IPS-18c (cell line): ENCODE data around the gene FNDC5.

Experiments
- H3K4me3 ChIP-seq: 2 replicates; pipeline ENCODE4 v1.7.0; 2013; ENCODE audit warnings: low read depth, mild to moderate bottlenecking, low read length, moderate library complexity; ENCODE audit not compliant: insufficient read depth
- H3K9me3 ChIP-seq: one replicate; pipeline ENCODE4 v1.6.1; 2013; ENCODE audit warnings: mild to moderate bottlenecking, low read length, moderate library complexity; ENCODE audit not compliant: control insufficient read depth, insufficient read depth

FNDC5 gene

DNA sequence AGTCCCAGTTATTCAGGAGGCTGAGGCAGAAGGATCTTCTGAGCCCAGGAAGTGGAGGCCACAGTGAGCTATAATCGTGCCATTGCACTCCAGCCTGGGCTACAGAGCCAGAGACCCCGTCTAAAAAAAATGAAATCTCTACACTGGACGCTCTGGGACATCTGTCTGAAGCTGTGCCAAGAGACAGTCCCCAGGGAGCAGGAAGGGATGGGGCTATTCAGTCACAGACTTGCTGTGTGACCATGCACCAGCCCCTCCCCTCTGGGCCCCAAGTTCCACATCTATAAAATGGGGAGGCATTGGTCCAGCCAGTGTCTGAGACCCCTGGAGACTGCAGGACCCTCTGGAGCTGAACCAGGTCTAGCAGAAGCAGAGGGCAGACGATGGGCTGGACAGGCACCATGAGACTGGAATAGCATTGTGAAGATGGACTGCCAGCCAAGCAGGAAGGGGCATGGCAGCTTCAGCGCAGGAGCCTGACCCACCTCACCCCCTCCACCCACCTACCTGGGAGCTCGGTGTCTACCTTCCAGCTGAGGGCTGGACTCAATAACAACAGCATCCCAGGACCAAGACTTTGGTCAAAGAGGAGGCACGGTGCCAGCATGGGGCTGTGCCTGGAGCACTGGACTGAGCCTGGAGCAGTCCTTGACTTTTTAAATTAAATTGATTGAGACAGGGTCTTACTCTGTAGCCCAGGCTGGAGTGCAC, 29.0 kb upstream of the FNDC5 start:
- H3K4me3 ChIP-seq, result no peak overlapping the region
- peaks cover 2% of the 10 kb centered on the region for H3K9me3 ChIP-seq

DNA sequence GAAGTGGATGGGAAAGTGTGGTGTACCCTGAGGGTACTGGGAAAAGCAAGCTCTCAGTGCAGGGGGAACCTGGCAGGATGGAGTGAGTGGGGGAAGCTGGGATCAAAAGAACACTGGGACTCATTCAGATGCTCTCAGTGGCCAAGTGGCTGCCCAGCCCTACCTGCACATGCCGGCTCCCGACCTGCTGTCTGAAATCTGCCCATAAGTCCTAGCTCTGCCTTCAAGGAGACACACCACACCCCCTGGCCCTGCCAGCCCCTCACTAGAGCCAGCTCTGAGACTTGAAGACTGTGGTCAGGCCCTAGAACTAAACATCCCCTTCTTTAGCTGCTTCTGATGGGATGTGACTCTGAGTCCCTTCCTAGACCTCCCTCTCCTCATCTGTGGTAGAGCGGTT, 28.2 kb upstream of the FNDC5 start:
- Histone ChIP-seq H3K9me3 (peaks cover 2% of the 10 kb centered on the region), H3K4me3 (no peak overlapping the region)

DNA sequence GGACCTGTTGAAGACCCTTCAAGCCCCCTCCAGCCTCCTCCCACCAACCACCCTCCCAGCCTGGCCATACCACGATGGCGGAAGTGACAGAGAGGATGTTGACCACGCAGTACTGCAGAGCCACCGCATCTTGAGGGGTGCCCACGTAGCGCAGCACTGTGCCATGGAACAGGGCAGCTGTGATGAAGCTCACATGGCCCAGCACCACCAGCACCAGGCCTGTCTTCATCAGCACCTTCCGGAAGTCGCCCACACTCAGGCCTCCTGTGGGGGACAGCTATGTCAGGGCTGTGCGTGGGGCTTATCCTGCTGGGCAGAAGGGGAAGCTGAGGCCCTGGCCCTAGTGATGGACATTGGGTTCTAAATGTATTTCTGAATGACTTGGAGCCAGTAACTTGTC, 27.3 kb upstream of the FNDC5 start:
- Histone ChIP-seq H3K4me3 (no peak overlapping the region), H3K9me3 (peaks cover 2% of the 10 kb centered on the region)

DNA sequence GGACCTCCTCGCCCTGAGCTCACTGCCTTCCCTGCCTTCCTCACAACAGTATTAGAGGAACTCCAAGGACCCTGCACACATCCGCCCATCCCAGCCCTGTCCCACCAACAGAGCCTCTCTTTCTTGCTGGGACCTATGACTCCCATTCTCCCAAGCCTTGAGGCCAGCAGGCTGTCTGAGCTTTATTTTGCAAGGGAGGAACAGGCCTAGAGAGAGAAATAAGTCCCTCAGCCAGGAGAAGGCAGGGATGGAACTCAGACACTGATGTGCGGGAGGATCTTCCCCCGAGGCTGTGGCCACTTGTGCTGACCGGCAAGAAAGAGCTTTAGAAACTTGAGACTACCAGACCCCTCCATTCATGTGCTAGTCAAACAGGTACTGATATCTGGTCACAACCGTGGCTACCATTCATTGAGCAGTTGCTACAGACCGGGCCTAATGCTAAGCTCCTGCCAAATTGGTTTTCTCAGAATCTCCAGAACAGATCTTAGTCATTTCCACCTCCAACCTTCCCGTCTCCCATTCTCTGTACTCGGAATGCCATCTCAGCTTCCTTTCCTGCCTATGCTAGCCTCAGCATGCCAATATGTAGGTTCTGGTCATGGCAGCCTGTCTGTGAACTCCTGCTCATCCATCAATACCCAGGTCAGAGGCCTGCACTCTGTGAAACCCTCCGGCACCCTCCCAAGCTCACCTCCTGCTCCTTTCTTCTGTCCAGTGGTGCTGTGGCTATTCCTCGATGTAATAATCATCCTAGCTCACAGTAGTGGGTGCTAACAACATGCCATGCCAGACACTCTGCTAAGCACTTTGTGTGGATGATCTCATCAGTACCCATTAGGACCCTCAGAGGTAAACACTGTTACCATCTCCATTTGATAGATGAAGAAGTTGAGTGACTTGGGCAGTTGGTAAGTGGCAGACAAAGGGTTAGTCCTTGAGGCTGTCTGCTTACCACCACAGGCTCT, 26.7 kb upstream of the FNDC5 start:
- H3K9me3 ChIP-seq, result peaks cover 2% of the 10 kb centered on the region
- no peak overlapping the region for H3K4me3 ChIP-seq

DNA sequence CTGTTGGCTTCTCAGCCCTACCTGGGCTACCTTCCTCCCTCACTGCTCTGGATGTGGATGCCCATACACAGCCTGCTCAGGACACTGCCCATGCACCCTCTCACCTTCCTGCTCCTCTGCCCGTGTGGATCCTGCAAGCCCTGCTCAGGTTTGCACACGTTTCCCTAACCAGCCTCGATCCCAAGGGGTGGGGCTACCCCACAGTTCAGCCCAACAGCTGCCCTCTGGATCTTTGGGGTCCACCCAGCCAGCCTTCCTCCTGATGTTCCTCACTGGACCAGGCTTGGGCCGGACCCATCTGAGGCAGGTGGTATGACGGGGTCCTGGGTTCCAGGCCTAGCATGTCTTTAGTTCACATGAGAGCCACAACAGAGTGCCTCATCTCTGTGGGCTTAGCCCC, 25.7 kb upstream of the FNDC5 start:
- Histone ChIP-seq H3K4me3 (no peak overlapping the region), H3K9me3 (peaks cover 2% of the 10 kb centered on the region)

DNA sequence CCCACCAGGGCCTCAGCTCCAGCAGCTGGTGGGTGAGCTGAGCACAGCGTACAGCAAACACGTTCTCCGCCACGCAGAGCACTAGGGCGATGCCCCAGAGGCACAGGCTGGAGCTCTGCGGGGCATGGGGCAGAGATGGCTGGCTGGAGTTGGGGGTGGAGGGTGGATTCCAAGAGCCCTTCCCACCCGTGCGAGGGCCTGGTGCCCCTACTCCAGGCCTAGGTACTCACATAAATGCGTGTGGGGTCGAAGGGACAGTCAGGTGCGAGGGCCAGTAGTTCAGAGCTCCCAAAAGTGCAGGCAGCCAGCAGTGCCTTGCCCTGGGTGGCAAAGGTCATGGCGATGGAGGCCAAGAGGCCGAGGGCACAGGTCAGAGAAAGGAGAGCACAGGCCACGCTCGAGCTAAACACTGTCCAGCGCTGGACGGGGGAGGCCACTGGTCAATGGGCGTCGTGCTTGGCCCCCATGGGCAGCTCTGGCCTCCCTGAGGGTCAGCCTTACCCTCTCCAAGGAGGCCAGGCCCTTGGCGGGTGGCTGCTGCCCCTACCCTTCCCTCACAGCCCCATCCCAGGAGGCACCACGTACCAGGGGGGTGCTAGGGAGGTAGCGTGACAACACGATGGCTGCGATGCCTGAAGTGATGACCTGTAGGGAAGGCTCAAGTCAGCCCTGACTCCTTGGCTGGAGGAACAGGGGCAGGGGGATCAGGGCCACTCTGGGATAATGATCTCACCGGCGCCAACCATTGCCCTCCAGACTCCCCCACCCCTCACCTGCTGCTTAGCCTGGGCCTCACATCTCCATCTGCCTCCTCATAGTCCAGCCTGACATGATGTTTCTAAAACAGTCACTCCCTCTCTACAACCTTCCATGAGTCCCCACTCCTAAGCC, 24.9 kb upstream of the FNDC5 start:
- Histone ChIP-seq H3K4me3 (no peak overlapping the region), H3K9me3 (no peaks in the 10 kb centered on the region)

DNA sequence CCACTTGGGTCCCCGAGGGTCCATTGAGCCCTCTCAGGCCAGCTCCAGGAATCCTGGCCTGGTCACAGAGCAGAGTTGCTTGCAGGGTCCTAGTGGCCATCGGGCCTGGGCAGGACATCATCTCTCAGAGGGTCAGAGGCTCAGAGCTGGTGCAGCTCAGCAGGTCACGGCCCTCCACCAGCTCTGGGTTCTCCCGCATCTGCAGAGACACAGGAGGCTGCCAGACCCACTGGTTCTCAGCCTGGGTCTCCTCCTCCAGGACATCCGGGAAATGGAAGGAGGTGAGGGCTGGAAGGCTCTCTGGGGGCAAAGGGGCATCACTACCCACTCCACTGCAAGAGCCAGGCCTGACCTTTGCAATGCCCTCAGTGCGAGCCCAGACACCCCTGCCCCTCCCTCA, 24.0 kb upstream of the FNDC5 start:
- Histone ChIP-seq H3K4me3 (no peak overlapping the region), H3K9me3 (no peaks in the 10 kb centered on the region)

DNA sequence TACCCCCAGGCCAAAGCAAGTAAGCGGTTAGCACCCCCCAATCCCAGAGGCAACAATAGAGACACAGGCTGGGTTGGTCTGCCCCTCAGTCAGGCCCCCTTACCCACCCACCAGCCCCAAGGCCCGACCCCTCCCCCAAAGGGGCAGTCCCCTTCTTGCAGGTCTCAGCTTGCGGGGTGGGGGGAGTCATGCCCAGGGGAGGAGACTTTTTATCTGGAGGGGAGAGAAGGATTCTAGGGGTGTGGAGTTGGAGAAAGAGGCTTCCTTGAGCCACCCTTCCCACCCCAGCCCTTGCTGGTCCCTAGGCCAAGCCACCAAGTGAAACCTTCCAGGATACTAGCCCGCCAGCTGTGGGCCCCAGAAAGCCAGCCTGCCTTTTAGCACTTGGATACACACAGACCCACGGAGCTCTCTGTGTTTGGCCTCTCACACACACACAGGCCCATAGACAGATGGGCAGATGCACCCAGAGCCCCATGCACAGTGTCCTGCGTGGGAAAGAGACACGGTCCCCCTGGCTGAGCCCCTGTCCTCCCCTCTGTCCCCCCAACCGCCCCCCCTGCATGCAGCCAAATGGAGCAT, 23.4 kb upstream of the FNDC5 start:
- H3K4me3 ChIP-seq, result peak overlapping the region; percentile 72

DNA sequence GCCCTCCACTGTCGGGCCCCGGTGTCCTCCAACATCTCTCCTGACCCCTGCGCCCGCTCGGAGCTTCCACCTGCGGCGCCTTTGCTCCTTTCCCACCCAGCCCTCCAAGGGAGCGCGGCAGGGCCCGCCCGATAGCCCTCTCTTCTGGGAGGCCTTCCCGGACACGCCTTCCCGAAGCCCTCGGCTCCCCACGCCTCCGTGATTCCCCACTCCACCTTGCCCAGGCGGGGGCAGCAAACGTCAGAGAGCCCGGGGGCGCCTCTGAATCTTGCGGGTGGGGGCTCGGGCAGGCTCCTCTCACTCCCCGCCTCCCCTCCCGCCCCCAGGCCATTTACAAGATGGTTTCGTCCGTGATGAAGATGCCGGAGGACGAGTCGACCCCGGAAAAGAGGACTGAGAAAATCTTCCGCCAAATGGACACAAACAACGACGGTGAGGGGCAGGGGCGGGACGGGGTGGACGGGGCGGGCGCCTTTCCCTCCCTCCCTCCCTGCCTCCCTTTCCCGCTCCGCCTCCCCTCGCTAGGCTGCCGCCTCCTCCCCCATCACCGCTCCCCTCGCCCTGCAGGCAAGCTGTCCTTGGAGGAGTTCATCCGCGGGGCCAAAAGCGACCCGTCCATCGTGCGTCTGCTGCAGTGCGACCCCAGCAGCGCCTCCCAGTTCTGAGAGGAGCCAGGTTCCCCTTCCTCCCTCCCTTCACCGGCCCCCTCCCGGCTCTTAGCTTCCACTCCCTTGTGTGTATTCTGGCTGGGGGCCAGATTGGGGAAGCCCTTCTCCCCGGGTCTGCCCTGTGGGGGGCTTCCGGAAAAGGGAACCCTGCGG, 22.7 kb upstream of the FNDC5 start:
- H3K4me3 ChIP-seq, result peak overlapping the region; percentile 72

More for the DNA sequence above, 23.4 kb upstream of the FNDC5 start:
- no peaks in the 10 kb centered on the region for H3K9me3 ChIP-seq

DNA sequence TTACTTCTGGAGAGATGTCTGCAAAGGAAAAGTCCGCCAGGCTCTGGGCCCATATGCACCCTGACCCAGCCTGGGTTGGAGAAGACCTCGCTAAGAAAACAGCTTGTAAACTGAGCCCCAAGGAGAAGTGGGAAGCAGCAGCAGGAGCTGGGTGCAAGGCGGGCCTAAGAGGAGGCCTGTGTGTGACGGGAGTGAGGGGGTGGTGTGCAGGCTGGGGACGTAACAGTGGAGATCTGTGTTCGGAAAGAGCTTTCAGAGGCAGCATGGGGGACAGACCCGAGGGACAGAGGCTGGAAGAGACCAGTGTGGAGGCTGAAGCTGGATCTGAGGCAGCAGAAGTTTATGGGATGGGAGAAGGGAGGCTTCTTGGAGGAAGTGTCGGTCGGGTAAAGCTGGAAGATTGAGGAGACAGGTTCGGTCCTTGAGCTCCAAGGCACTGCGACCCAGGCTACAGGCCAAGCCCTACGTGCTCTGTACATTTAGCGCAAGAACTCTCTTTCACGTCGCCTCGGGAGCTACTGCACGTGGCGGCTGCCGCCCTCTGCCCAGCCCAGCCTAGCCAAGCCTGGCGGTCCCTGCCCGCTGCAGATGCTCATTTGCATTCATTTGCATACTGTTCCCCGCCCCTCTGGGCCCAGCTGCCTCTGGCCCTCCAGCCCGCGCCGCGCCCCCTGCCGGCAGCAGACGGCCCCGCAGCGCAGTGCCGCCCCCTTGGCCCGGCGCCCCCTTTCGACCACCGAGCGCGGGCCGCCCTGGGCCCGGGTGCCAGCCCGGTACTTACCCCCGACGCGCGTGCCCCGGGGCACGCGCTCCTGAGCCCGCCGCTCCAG, 21.9 kb upstream of the FNDC5 start:
- Histone ChIP-seq H3K4me3 (peak overlapping the region; percentile 72), H3K9me3 (no peaks in the 10 kb centered on the region)

More for the DNA sequence above, 22.7 kb upstream of the FNDC5 start:
- no peaks in the 10 kb centered on the region for H3K9me3 ChIP-seq

DNA sequence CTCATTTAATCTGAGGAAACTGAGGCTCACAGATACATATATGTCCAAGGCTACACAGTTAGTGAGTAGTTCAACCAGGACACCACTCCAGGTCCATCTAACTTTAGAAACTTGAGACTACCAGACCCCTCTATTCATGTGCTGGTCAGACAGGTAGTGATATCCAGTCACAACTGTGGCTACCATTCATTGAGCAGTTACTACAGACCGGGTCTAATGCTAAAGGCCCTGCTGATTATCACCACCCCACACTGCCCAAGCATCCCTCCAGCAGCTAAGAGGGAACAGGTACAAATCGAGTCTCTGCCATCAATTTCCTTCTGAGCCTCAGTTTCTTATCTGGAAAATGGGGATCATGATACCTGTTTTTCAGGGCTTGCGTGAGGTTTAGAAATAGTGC, 20.9 kb upstream of the FNDC5 start:
- H3K4me3 ChIP-seq, result no peak overlapping the region
- H3K9me3 ChIP-seq, result no peaks in the 10 kb centered on the region

DNA sequence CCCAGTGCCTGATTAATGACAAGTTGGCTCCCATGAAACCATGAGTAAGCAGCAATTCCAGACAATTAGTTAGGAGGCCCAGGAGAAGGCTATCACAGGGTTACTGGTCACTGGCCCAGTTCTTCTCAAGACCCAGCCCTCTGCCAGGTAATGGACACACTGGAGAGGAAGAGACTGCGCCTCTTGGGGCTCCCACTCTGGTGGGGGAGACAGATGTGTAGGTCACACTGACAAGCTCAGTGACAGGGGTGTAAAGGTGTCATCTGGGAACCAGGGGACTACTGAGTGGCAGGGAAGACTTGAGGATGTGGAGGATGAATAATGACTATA, 20.5 kb upstream of the FNDC5 start:
- Histone ChIP-seq H3K9me3 (no peaks in the 10 kb centered on the region), H3K4me3 (no peak overlapping the region)

DNA sequence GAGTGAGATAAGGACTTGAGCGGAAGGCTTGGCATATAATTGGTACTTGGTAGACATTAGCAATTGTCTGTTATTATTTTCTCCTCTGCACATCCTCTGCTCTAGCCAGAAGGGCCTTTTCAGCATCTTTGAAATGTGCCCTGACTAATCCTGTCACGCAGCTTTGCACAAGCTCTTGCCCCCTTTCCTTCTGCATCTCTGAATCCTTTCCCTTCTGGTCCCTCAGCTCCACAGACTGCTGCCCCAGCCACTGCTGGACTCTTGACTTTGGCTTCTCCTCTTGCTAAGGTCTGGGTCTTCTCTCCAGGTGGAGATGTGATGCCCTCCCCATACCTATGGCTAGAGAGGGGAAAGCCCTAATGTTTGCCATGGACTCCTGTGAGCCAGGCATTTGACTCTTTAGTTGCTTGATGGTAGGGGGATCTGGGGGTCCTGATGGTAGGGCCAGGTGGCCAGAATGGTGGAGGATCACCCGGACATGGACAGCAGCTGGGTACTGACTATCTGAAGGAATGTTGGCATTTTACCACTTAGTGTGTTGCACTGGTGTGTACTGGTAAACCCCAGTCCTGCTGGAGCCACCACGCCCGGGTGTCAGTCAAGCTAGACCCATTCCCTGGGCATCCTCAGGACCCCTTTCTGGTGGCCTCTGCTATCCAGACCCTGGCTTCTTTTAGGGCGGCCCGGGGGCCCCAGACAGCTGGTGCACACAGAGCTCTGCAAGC, 20.0 kb upstream of the FNDC5 start:
- H3K9me3 ChIP-seq, result no peaks in the 10 kb centered on the region
- no peak overlapping the region for H3K4me3 ChIP-seq

DNA sequence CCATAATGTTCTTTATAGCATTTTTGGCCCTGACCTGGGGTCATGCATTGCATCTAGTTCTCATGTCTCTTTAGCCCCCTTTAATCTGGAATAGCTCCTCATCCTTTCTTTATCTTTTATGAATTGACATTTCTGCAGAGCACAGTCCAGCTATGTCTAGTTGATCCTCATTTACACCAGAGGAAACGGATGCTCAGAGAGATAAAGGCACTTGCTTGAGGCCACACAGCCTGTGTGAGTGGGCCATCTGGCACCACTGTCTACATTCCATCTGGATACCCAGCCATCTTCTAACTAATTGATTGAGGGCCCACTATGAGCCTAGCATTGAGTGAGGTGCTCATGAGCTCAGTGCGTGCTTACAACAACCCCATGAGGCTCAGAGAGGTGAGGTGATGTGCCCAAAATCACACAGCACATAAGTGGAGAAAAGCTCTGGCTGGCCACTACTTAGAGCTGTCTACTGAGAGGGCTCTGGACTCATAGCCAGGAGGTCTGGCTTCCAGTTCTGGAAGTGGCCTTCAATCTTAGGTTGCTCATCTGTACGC, 19.1 kb upstream of the FNDC5 start:
- Histone ChIP-seq H3K4me3 (no peak overlapping the region), H3K9me3 (no peaks in the 10 kb centered on the region)
